Left lung (tissue), 10 donors: ENCODE results near the gene ZNF827. TPM values are rescaled to one million over a fixed set of nuclear protein-coding genes. Genes with fewer than 3 reads are reported as not detected.

Experiments used
- ATAC-seq: fragments of 200-7000 bp; cut with Tn5 transposase; one replicate; pipeline ENCODE4 v1.9.1; 2020; ENCODE audit warnings: moderate library complexity
- DNase-seq, 4 donors: peaks; one replicate each; pipeline ENCODE4 v3.0.0-alpha.2; 2013 to 2020
- H3K27ac ChIP-seq, 2 donors: fragments of 200-600 bp; sonication (generic) in 1 of 2; one replicate each; pipeline versions ENCODE4 v1.5.0 to v1.8.0; 2020 to 2021
- H3K27me3 ChIP-seq, 2 donors: fragments of 200-600 bp; sonication (generic) in 1 of 2; one replicate each; pipeline versions ENCODE4 v1.5.0 to v1.8.0; 2020 to 2021
- H3K36me3 ChIP-seq, 2 donors: fragments of 200-600 bp; sonication (generic) in 1 of 2; one replicate each; pipeline versions ENCODE4 v1.5.0 to v1.8.0; 2020 to 2021
- H3K4me1 ChIP-seq, 2 donors: fragments of 200-600 bp; one replicate each; pipeline ENCODE4 v1.8.0; 2021
- H3K4me3 ChIP-seq, 2 donors: fragments of 200-600 bp; sonication (generic) in 1 of 2; one replicate each; pipeline versions ENCODE4 v1.5.0 to v1.8.0; 2020 to 2021; ENCODE audit warnings: mild to moderate bottlenecking in 1 of 2
- H3K9me3 ChIP-seq, 2 donors: fragments of 200-600 bp; sonication (generic) in 1 of 2; one replicate each; pipeline versions ENCODE4 v1.5.0 to v1.8.0; 2020 to 2021
- intact Hi-C, 2 donors: fragments of 100-400 bp; cut with DNase I; formaldehyde crosslinking; loops; one replicate each; pipeline versions ENCODE4 v1.11.2 to v1.14.2; 2022
- polyA plus RNA-seq, 6 donors: library from polyadenylated mRNA; unstranded; fragments of 120-200 nt; gene quantifications; one replicate each; pipeline ENCODE4 v1.2.1, GENCODE V29; 2013; ENCODE audit not compliant: insufficient read length in 6 of 6
- total RNA-seq, 2 donors: library from RNA; stranded (reverse); fragmentation: NEBNext Ultra II Directional; extraction: Animal tissue kit (Norgen Biotek cat#: 25700); gene quantifications; one replicate each; pipeline ENCODE4 v1.2.1, GENCODE V29; 2021
- TF ChIP-seq, protein P1 (sequence below), 2 donors: fragments of 200-600 bp; sonication (generic) in 1 of 2; IDR thresholded peaks; one replicate each; pipeline versions ENCODE4 v1.5.0 to v1.8.0; 2021; ENCODE audit warnings: antibody characterized with exemption in 2 of 2
- donor health status: DM: no; HTN: yes; CAD: no.
- donor health status: DM: no; HTN: no; CAD: no.

Gene ZNF827
- total and polyA plus RNA-seq, 8 donors = 9.2 to 35.7 (median 32.7) TPM

- ATAC-seq = no peak
- Histone ChIP-seq H3K4me3 (no peak overlapping the region), H3K36me3 (peaks cover 0 to 17% of the 10 kb centered on the region in 2 donors), H3K9me3 (no peaks in the 10 kb centered on the region), H3K4me1 (peaks cover 0 to 6% of the 10 kb centered on the region in 2 donors), H3K27me3 (no peaks in the 10 kb centered on the region), H3K27ac (no peak overlapping the region)
- DNase-seq = no peak
- intact Hi-C loops = no loop called here
- TF ChIP-seq, protein P1, sequence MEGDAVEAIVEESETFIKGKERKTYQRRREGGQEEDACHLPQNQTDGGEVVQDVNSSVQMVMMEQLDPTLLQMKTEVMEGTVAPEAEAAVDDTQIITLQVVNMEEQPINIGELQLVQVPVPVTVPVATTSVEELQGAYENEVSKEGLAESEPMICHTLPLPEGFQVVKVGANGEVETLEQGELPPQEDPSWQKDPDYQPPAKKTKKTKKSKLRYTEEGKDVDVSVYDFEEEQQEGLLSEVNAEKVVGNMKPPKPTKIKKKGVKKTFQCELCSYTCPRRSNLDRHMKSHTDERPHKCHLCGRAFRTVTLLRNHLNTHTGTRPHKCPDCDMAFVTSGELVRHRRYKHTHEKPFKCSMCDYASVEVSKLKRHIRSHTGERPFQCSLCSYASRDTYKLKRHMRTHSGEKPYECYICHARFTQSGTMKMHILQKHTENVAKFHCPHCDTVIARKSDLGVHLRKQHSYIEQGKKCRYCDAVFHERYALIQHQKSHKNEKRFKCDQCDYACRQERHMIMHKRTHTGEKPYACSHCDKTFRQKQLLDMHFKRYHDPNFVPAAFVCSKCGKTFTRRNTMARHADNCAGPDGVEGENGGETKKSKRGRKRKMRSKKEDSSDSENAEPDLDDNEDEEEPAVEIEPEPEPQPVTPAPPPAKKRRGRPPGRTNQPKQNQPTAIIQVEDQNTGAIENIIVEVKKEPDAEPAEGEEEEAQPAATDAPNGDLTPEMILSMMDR (IDR thresholded peaks at IDR 0.05) = no peak
Observed at GRCh38 chr4:145773581-145774234, 164.9 kb downstream of the ZNF827 start.

DNA sequence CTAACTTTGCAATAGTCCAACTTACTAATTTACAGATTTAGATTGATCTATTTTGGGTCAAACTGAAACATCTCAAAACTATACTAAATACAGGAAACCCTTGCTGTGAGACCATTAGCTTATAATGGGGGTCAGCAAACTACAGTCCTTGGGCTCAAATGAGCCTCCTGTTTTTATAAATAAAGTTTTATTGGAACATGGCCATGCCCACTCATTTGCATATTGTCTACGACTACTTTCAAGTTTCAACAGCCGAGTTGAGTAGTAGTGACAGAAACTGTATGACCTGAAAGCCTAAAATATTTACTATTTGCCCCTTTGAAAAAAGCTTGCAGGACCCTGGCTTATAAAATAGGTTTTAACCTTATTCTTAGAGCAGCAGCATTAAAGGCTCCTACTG, 166.3 kb downstream of the ZNF827 start:
- intact Hi-C loops = no loop called here
- DNase-seq = no peak
- TF ChIP-seq, protein P1 (IDR thresholded peaks at IDR 0.05) = no peak
- Histone ChIP-seq H3K27ac (no peak overlapping the region), H3K4me1 (peaks cover 0 to 6% of the 10 kb centered on the region in 2 donors), H3K27me3 (no peaks in the 10 kb centered on the region), H3K4me3 (no peak overlapping the region), H3K9me3 (no peaks in the 10 kb centered on the region), H3K36me3 (peaks cover 0 to 17% of the 10 kb centered on the region in 2 donors)
- ATAC-seq = no peak

DNA sequence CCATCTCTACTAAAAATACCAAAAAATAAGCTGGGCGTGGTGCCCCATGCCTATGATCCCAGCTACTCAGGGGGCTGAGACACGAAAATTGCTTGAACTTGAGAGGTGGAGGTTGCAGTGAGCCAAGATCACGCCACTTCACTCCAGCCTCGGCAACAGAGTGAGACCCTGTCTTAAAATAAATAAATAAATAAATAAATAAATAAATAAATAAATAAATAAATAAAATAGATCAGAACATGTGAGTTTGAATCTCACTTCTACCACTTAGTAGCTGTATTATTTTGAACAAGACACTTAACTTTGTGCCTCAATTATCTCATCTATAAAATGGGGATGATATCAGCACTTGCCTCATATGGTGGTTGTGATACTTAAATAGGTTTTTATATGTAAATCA, 168.5 kb downstream of the ZNF827 start:
- intact Hi-C loops = no loop called here

DNA sequence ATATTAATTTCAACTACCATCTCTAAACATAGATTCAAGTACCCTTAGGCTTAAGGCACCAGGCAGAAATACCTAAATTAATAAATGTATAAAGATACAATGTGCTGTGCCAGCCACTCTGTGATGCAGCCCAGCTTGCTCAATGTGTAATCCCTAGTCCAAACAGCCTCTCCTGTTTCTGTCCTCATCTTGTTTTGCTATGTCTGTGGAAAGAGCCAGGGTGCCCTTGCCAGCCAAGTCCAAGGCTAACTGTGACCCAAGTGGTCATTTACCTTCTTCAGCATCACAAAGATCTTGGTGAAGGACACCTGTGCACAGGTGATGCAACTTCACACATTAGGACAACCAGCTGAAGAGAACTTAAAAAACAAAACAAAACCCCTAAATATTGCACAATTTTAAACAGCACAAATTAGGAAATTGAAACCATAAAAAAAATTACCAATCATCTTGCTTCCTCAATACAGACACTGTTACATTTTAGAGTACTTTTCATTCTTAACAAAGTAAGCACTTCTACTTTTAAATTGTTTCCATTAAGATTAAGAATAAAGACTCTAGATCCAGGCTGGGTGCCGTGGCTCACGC, 169.1 kb downstream of the ZNF827 start:
- TF ChIP-seq, protein P1 (IDR thresholded peaks at IDR 0.05) = no peak
- DNase-seq = no peak
- Histone ChIP-seq H3K4me1 (peaks cover 0 to 6% of the 10 kb centered on the region in 2 donors), H3K9me3 (no peaks in the 10 kb centered on the region), H3K4me3 (no peak overlapping the region), H3K27me3 (no peaks in the 10 kb centered on the region), H3K27ac (no peak overlapping the region), H3K36me3 (peaks cover 0 to 23% of the 10 kb centered on the region in 2 donors)
- ATAC-seq = no peak
- intact Hi-C loops = no loop called here

More for the DNA sequence above, 168.5 kb downstream of the ZNF827 start:
- TF ChIP-seq, protein P1 (IDR thresholded peaks at IDR 0.05) = no peak
- no peaks in the 10 kb centered on the region for H3K9me3 ChIP-seq
- H3K4me1 ChIP-seq = peaks cover 0 to 6% of the 10 kb centered on the region in 2 donors
- DNase-seq (no peak), ATAC-seq (no peak)
- no peaks in the 10 kb centered on the region for H3K27me3 ChIP-seq
- no peak overlapping the region for H3K4me3 ChIP-seq
- no peak overlapping the region for H3K27ac ChIP-seq
- peaks cover 0 to 22% of the 10 kb centered on the region in 2 donors for H3K36me3 ChIP-seq

- H3K36me3 ChIP-seq = peaks cover 0 to 20% of the 10 kb centered on the region in 2 donors
- no peaks in the 10 kb centered on the region for H3K9me3 ChIP-seq
- DNase-seq (no peak), ATAC-seq (no peak)
- TF ChIP-seq, protein P1 (IDR thresholded peaks at IDR 0.05) = no peak
- no peaks in the 10 kb centered on the region for H3K27me3 ChIP-seq
- H3K27ac ChIP-seq = no peak overlapping the region
- H3K4me1 ChIP-seq = peaks cover 0 to 6% of the 10 kb centered on the region in 2 donors
- no peak overlapping the region for H3K4me3 ChIP-seq
- intact Hi-C loops = no loop called here
Observed at GRCh38 chr4:145766273-145766672, 172.3 kb downstream of the ZNF827 start.
